Sciatic nerve (tissue), 2 donors: ENCODE results near the gene KIF25. TPM values are rescaled to one million over a fixed set of nuclear protein-coding genes. Genes with fewer than 3 reads are reported as not detected.
"Not testable (repeated sequence)": the region's sequence is repeated elsewhere in the genome, so short reads cannot be mapped to it uniquely, and the experiment has no call there.

Experiments used
- ATAC-seq: fragments of 200-7000 bp; cut with Tn5 transposase; one replicate; pipeline ENCODE4 v1.9.1; 2020; ENCODE audit warnings: mild to moderate bottlenecking, moderate library complexity
- DNase-seq: peaks from one replicate; pipeline ENCODE4 v3.0.0-alpha.2; 2020; ENCODE audit warnings: low spot score
- intact Hi-C: fragments of 100-400 bp; cut with DNase I; formaldehyde crosslinking; loops from one replicate; pipeline ENCODE4 v1.14.2; 2022
- total RNA-seq: library from RNA; stranded (reverse); fragmentation: NEBNext Ultra II Directional; extraction: Animal tissue kit (Norgen Biotek cat#: 25700); gene quantifications from one replicate; pipeline ENCODE4 v1.2.1, GENCODE V29; 2021
- donor health status: DM: no; HTN: no; CAD: no.
- donor health status: DM: no; HTN: no; CAD: no.

The KIF25 gene
- total RNA-seq, 1 donor from 2014 or later: 1.6 TPM

DNA sequence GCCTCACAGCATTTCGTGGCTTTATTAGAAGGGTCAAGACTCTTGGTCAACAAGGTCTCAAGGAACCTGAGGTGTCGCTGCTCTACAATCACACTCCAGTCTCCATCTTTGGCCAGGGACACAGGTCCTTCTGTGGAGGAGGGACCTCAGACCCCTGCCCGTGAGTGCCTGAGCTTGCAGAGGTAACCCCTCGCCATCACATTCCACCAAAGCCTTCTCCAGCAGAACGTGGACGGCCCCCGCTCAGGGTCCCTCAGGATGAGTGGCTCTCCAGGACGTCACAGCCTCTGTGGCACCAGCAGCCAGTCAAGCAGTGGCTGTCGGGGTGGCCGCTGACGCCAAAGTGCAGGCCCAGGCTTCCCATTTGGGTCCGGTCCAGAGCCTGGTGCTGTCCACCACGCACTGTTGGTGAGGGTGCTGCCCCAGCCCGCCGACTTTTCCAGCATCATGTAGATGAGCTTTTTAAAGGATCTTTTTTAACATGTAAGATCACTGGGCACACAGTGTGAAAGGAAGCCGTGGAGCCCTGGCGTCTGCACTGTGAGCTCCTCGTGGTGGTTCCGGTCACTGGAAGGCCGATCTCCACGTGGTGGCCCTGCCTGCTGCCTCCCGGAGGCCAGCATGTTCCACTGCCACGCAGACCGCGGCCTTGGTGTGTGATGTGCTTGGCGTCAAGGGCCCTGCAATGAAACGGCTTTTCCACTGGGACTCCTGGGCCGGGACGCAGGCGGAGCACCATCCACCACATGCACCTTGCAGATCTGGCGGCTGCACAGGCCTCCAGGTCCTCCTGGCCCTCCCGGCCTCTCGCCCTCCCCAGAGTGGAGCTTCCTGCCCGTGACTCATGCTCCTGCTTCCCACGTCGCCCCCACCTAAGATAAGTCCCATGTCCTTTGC lies 8.3 kb upstream of the KIF25 start:
- ATAC-seq: no peak
- DNase-seq: no peak
- intact Hi-C loops: no loop called here

GRCh38 chr6:167990016-167990945 lies 7.2 kb upstream of the KIF25 start:
- intact Hi-C loops: no loop called here
- DNase-seq (no peak), ATAC-seq (no peak)

GRCh38 chr6:167993169-167993568 lies 4.3 kb upstream of the KIF25 start:
- ATAC-seq (peak; percentile 58), DNase-seq (no peak)
- intact Hi-C loops: no loop called here

GRCh38 chr6:167993831-167994230 lies 3.6 kb upstream of the KIF25 start:
- intact Hi-C loops: no loop called here
- no peak for DNase-seq
- no peak for ATAC-seq

DNA sequence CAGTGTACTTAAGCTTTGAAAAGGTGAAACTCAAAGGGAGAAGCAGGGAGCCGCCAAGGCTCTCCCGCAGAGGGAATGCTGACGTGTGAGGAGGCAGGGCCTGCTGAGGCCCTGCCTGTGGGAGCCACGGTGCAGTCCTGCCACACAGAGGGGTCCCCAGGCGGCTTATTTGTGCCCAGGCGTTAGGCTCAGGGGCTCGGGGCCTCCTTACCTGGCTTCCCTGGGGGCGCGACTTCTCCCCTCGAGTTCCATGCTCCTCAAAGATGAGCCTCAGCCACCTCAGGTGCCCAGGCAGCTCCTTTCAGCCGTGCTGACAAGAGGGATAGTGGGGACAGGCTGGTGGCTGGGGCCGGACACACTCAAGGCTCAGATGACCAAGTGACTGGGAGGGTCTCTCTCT lies 2.2 kb upstream of the KIF25 start:
- intact Hi-C loops: no loop called here
- DNase-seq: no peak
- peak; percentile 8 for ATAC-seq

GRCh38 chr6:167995731-167996151 lies 1.7 kb upstream of the KIF25 start:
- ATAC-seq (no peak), DNase-seq (no peak)
- intact Hi-C loops: no loop called here

DNA sequence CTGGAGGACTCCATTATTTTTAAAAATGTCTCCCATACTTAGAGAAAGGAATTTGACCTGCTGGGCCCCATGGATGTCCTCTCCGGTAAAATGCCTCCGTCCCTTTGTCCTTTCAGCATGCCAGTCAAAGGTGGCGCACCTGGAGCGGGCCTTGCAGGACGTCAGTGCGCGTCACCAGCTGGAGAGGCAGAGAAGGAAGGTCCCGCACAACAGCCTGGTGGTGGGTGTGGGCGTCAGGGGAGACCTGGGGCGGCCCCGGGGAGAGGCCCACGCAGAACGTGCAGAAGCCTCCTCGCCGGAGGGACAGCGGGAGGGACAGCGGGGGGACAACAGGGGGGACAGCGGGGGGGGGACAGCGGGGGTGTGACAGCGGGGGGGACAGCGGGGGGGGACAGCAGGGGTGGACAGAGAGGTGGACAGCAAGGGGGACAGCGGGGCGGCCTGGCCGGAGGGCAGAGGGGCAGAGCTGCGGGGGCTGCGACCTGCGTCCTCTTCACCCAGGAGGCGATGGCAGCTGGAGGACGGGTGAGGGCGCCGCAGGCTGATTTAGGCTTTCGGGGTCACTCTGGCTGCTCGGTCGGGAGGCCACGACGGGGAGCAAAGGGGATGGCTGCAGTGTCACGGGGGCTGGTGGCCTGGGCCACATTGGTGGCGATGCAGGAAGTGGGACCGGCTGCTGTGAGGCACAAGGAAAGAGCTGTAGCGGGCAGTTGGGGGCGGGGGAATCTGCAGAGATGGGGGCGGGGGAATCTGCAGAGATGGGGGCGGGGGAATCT lies 859 bp upstream of the KIF25 start:
- DNase-seq (no peak), ATAC-seq (no peak)
- intact Hi-C loops: no loop called here

- intact Hi-C loops: no loop called here
- ATAC-seq (no peak), DNase-seq (no peak)
Measured at GRCh38 chr6:167998215-167998614, 744 bp downstream of the KIF25 start.

DNA sequence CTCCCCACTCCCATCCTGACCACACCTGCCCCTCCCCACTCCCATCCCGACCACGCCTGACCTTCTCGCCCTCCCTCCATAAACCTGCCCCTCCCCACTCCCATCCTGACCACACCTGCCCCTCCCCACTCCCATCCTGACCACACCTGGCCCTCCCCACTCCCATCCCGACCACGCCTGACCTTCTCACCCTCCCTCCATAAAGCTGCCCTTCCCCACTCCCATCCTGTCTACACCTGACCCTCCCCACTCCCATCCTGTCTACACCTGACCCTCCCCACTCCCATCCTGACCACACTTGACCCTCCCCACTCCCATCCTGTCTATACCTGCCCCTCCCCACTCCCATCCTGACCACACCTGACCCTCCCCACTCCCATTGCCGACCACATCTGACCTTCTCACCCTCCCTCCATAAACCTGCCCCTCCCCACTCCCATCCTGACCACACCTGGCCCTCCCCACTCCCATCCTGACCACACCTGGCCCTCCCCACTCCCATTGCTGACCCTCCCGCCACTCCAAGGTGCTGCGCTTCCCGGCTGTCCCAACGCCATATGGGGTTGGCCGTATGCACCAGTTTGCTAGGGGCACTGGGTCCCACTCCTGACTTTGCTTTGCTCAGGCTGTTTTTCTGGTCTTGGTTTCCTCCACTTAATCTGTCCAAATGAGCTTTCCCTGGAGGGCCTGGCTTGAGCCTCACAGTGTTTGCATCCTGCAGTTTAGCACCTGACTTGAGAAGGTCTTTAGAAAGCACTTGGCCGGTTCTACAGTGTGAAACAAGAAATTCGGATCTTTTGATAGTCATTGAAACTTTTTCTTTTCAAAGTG lies 2.9 kb downstream of the KIF25 start:
- ATAC-seq (no peak), DNase-seq (no peak)
- intact Hi-C loops: no loop called here

GRCh38 chr6:168001029-168001332 lies 3.5 kb downstream of the KIF25 start:
- DNase-seq: no peak
- intact Hi-C loops: no loop called here
- no peak for ATAC-seq

GRCh38 chr6:168001514-168001913 lies 4.0 kb downstream of the KIF25 start:
- intact Hi-C loops, ATAC-seq: not testable (repeated sequence)

GRCh38 chr6:168002804-168003203 lies 5.3 kb downstream of the KIF25 start:
- intact Hi-C loops: no loop called here
- no peak for DNase-seq
- ATAC-seq: no peak

More at GRCh38 chr6:168001514-168001913, 4.0 kb downstream of the KIF25 start:
- DNase-seq: not testable (repeated sequence)

- intact Hi-C loops: no loop called here
- DNase-seq: no peak
Measured at GRCh38 chr6:168004023-168004422, 6.6 kb downstream of the KIF25 start.

DNA sequence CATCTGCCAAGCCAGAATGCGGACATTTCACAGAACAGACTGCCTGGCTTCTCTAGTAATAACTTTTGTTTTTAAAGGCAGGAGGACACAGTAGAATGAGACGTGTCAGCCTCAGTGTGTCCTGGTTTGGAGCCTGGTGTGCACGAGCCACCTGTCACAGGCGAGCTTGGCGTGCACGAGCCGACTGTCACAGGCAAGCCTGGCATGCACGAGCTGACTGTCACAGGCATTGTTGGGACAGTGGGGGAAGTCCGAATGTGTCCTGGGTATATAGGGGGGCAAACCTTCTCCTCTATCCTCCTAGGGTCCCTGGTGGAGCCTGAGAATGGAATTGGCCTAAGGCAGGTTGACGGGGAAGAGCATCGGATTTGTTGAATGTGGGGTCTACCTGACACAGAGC lies 7.5 kb downstream of the KIF25 start:
- ATAC-seq: no peak
- no peak for DNase-seq
- intact Hi-C loops: no loop called here

More at GRCh38 chr6:168004023-168004422, 6.6 kb downstream of the KIF25 start:
- peak; percentile 27 for ATAC-seq

- intact Hi-C loops: no loop called here
- DNase-seq (no peak), ATAC-seq (no peak)
Measured at GRCh38 chr6:168005796-168006195, 8.3 kb downstream of the KIF25 start.

- ATAC-seq: peak; percentile 87
- DNase-seq: no peak
- intact Hi-C loops: no loop called here
Measured at GRCh38 chr6:168007592-168008338, 10.3 kb downstream of the KIF25 start.

DNA sequence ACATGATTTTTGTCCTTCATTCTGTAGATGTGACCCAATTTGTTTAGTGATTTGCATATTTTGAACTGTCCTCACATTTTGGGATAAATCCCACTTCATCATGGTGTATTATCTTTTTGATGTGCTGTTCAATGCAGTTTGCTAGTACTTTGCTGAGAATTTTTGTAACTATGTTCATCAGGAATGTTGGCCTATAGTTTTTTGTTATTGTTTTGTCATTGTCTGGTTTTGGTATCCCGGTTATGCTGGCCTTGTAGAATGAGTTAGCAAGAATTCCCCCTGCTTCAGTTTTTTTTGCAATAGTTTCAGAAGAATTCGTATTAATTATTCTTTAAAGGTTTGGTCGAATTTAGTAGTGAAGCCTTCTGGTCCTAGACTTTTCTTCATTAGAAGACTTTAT lies 11.9 kb downstream of the KIF25 start:
- intact Hi-C loops: no loop called here
- no peak for ATAC-seq

DNA sequence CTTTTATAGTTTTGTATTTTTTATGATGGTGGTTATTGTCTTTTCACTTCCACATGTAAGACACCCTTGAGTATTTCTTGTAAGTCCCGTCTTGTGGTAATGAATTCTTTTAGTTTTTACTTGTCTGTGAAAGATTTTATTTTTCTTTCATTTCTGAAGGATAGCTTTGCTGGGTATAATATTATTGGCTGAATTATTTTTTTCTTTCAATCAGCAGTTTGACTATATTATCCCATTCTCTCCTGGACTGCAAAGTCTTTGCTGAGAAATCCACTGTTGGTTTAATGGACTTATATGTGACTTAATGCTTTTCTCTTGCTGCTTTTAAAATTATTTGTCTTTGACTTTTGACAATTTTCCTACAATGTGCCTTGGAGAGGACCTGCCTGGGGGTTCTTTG lies 13.8 kb downstream of the KIF25 start:
- ATAC-seq (no peak), DNase-seq (no peak)
- intact Hi-C loops: no loop called here

More for the DNA sequence above, 11.9 kb downstream of the KIF25 start:
- DNase-seq: no peak
